Measurements from ENCODE around the gene FDXACB1. TPM values are rescaled to one million over a fixed set of nuclear protein-coding genes. Genes with fewer than 3 reads are reported as not detected.
"Not testable (repeated sequence)": the region's sequence is repeated elsewhere in the genome, so short reads cannot be mapped to it uniquely, and the experiment has no call there.

FDXACB1 gene
- total RNA-seq, 1 donor from 2014 or later = 1.7 TPM

DNA sequence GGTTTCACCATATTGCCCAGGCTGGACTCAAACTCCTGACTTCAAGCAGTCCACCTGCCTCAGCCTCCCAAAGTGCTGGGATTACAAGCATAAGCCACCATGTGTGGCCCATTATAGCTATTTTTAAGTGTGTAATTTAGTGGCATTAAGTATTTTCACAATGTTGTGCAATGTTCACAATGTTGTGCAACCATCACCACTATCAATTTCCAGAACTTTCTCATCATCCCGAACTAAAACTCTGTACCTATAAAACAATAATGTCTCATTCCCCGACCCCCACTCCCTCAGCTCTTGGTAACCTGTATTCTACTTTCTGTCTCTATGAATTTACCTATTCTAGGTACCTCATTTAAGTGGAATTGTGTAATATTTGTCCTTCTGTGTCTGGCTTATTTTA is 7.9 kb upstream of the FDXACB1 start:
- H3K79me2 ChIP-seq (ENCODE audit: insufficient read depth, low read length) = no peaks in the 10 kb centered on the region
- no peak overlapping the region for H3K27ac ChIP-seq (ENCODE audit: low read depth, low read length)
- Mint-ChIP-seq H3K27me3 (ENCODE audit: low read depth, unreplicated experiment) (no peaks in the 10 kb centered on the region), H3K9me3 (ENCODE audit: unreplicated experiment) (no peaks in the 10 kb centered on the region), H3K36me3 (ENCODE audit: low read depth, unreplicated experiment) (no peaks in the 10 kb centered on the region), H3K4me3 (ENCODE audit: unreplicated experiment) (no peak overlapping the region), H3K4me1 (ENCODE audit: low read depth, unreplicated experiment) (no peaks in the 10 kb centered on the region), H3K27ac (ENCODE audit: unreplicated experiment) (no peak overlapping the region)
- H3K27me3 ChIP-seq (ENCODE audit: insufficient read depth, low read length) = no peaks in the 10 kb centered on the region
- FAIRE-seq (no peak), DNase-seq (ENCODE audit: low read depth) (no peak)
- H3K9me3 ChIP-seq (ENCODE audit: insufficient read depth, low read depth, low read length) = no peaks in the 10 kb centered on the region
- no peak overlapping the region for H2AFZ ChIP-seq (ENCODE audit: low read depth, low read length)
- H3K4me1 ChIP-seq (ENCODE audit: insufficient read depth, low read length) = no peaks in the 10 kb centered on the region
- H3K4me2 ChIP-seq (ENCODE audit: low read length) = no peak overlapping the region
- no peak for TF ChIP-seq EZH2 (IDR thresholded peaks at IDR 0.05; ENCODE audit: insufficient read depth, low read length)
- no peak for TF ChIP-seq CTCF (IDR thresholded peaks at IDR 0.05; ENCODE audit: insufficient read depth, low read depth, low read length)
- no peak overlapping the region for H3K9ac ChIP-seq (ENCODE audit: low read length)
- H4K20me1 ChIP-seq (ENCODE audit: insufficient read depth, low read length) = no peaks in the 10 kb centered on the region
- H3K4me3 ChIP-seq (ENCODE audit: insufficient read depth, low read depth, low read length) = no peak overlapping the region
- H3K36me3 ChIP-seq (ENCODE audit: insufficient read depth, low read length) = no peaks in the 10 kb centered on the region

GRCh38 chr11:111886032-111886431 is 7.1 kb upstream of the FDXACB1 start:
- Histone ChIP-seq H3K4me3 (ENCODE audit: insufficient read depth, low read depth, low read length) (no peak overlapping the region), H3K9me3 (ENCODE audit: insufficient read depth, low read depth, low read length) (no peaks in the 10 kb centered on the region), H3K36me3 (ENCODE audit: insufficient read depth, low read length) (no peaks in the 10 kb centered on the region), H3K27me3 (ENCODE audit: insufficient read depth, low read length) (no peaks in the 10 kb centered on the region), H3K79me2 (ENCODE audit: insufficient read depth, low read length) (no peaks in the 10 kb centered on the region), H3K27ac (ENCODE audit: low read depth, low read length) (no peak overlapping the region), H3K4me1 (ENCODE audit: insufficient read depth, low read length) (no peaks in the 10 kb centered on the region), H3K9ac (ENCODE audit: low read length) (no peak overlapping the region), H3K4me2 (ENCODE audit: low read length) (no peak overlapping the region), H2AFZ (ENCODE audit: low read depth, low read length) (no peak overlapping the region), H4K20me1 (ENCODE audit: insufficient read depth, low read length) (no peaks in the 10 kb centered on the region)
- Mint-ChIP-seq H3K9me3 (ENCODE audit: unreplicated experiment) (no peaks in the 10 kb centered on the region), H3K27ac (ENCODE audit: unreplicated experiment) (no peak overlapping the region), H3K27me3 (ENCODE audit: low read depth, unreplicated experiment) (no peaks in the 10 kb centered on the region), H3K4me1 (ENCODE audit: low read depth, unreplicated experiment) (no peaks in the 10 kb centered on the region), H3K36me3 (ENCODE audit: low read depth, unreplicated experiment) (no peaks in the 10 kb centered on the region), H3K4me3 (ENCODE audit: unreplicated experiment) (no peak overlapping the region)
- no peak for TF ChIP-seq CTCF (IDR thresholded peaks at IDR 0.05; ENCODE audit: insufficient read depth, low read depth, low read length)
- DNase-seq (ENCODE audit: low read depth) (no peak), FAIRE-seq (no peak)

GRCh38 chr11:111885053-111885452 is 6.1 kb upstream of the FDXACB1 start:
- not testable (repeated sequence) for H3K4me3 Mint-ChIP-seq (ENCODE audit: unreplicated experiment); H3K4me1 ChIP-seq (ENCODE audit: insufficient read depth, low read length); H3K4me1 Mint-ChIP-seq (ENCODE audit: low read depth, unreplicated experiment); H4K20me1 ChIP-seq (ENCODE audit: insufficient read depth, low read length); H3K4me2 ChIP-seq (ENCODE audit: low read length); H3K27ac ChIP-seq (ENCODE audit: low read depth, low read length); H3K9ac ChIP-seq (ENCODE audit: low read length); H3K27me3 Mint-ChIP-seq (ENCODE audit: low read depth, unreplicated experiment); H3K9me3 ChIP-seq (ENCODE audit: insufficient read depth, low read depth, low read length); H3K27ac Mint-ChIP-seq (ENCODE audit: unreplicated experiment); H3K9me3 Mint-ChIP-seq (ENCODE audit: unreplicated experiment); H3K36me3 ChIP-seq (ENCODE audit: insufficient read depth, low read length); FAIRE-seq; H2AFZ ChIP-seq (ENCODE audit: low read depth, low read length); H3K4me3 ChIP-seq (ENCODE audit: insufficient read depth, low read depth, low read length); H3K27me3 ChIP-seq (ENCODE audit: insufficient read depth, low read length); DNase-seq (ENCODE audit: low read depth); H3K79me2 ChIP-seq (ENCODE audit: insufficient read depth, low read length); H3K36me3 Mint-ChIP-seq (ENCODE audit: low read depth, unreplicated experiment)

Measured in astrocyte (in vitro differentiated cells and primary cell).